Right lobe of liver (tissue), 4 donors: ENCODE results near the gene RAPGEF3.

Experiments
- POLR2A ChIP-seq: fragments of 450-650 bp; IDR thresholded peaks from one replicate; pipeline ENCODE4 v1.6.1; 2017; ENCODE audit warnings: antibody characterized with exemption, mild to moderate bottlenecking
- TF ChIP-seq, protein P1 (sequence below), 4 donors: fragments of 200-600 bp in 3 of 4; fragments of 450-650 bp in 1 of 4; IDR thresholded peaks; one replicate each; pipeline versions ENCODE4 v1.5.1 to v1.8.0; 2016 to 2022; ENCODE audit warnings: antibody characterized with exemption in 4 of 4, mild to moderate bottlenecking in 2 of 4
- donor health status: DM: no; HTN: no; CAD: no.
- donor health status: DM: no; HTN: no; CAD: no.
- donor health status: DM: no; HTN: yes; CAD: no.

DNA sequence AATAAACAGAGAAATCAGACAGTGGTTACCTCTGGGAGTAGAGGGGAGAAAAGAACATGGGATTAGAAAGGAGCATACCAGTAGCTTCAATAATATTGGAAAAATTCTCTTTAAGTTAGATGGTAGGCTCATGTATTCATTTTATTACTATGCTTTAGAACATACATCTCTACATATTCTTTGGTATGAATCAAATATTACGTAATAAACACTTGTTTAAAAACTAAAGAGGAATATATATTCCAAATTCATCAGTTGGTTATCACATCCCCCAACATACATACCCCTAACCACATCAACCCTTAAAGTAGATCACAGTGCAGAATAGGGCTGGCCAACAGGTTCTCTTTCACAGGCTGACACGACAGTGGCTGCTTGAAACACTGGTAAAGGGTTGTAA lies 58.4 kb downstream of the RAPGEF3 start:
- TF ChIP-seq, protein P1, sequence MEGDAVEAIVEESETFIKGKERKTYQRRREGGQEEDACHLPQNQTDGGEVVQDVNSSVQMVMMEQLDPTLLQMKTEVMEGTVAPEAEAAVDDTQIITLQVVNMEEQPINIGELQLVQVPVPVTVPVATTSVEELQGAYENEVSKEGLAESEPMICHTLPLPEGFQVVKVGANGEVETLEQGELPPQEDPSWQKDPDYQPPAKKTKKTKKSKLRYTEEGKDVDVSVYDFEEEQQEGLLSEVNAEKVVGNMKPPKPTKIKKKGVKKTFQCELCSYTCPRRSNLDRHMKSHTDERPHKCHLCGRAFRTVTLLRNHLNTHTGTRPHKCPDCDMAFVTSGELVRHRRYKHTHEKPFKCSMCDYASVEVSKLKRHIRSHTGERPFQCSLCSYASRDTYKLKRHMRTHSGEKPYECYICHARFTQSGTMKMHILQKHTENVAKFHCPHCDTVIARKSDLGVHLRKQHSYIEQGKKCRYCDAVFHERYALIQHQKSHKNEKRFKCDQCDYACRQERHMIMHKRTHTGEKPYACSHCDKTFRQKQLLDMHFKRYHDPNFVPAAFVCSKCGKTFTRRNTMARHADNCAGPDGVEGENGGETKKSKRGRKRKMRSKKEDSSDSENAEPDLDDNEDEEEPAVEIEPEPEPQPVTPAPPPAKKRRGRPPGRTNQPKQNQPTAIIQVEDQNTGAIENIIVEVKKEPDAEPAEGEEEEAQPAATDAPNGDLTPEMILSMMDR (IDR thresholded peaks at IDR 0.05) = no peak
- TF ChIP-seq POLR2A = no peak
